Non-pigmented ciliary epithelial cell (primary cell): Measurements from ENCODE around the gene PTPRN2.
"Not testable (repeated sequence)": the region's sequence is repeated elsewhere in the genome, so short reads cannot be mapped to it uniquely, and the experiment has no call there.

Experiments
- DNase-seq: peaks from one replicate; pipeline ENCODE4 v3.0.0-alpha.2; 2010; ENCODE audit warnings: low read depth

PTPRN2 gene

GRCh38 chr7:157792241-157793086, 795.2 kb downstream of the PTPRN2 start:
- DNase-seq, result no peak

- no peak for DNase-seq
Measured at GRCh38 chr7:157791666-157792065, 796.0 kb downstream of the PTPRN2 start.

GRCh38 chr7:157791261-157791660, 796.4 kb downstream of the PTPRN2 start:
- no peak for DNase-seq

GRCh38 chr7:157789942-157790341, 797.7 kb downstream of the PTPRN2 start:
- no peak for DNase-seq

- DNase-seq, result no peak
Measured at GRCh38 chr7:157789094-157789493, 798.5 kb downstream of the PTPRN2 start.

- DNase-seq, result no peak
Measured at GRCh38 chr7:157788573-157788972, 799.0 kb downstream of the PTPRN2 start.

GRCh38 chr7:157787275-157787701, 800.3 kb downstream of the PTPRN2 start:
- no peak for DNase-seq

- DNase-seq, result no peak
Measured at GRCh38 chr7:157786375-157787274, 801.0 kb downstream of the PTPRN2 start.

- no peak for DNase-seq
Measured at GRCh38 chr7:157785486-157786186, 802.0 kb downstream of the PTPRN2 start.

GRCh38 chr7:157784979-157785441, 802.6 kb downstream of the PTPRN2 start:
- no peak for DNase-seq

- no peak for DNase-seq
Measured at GRCh38 chr7:157784041-157784835, 803.4 kb downstream of the PTPRN2 start.

GRCh38 chr7:157782041-157782440, 805.6 kb downstream of the PTPRN2 start:
- DNase-seq, result no peak

GRCh38 chr7:157780721-157781120, 806.9 kb downstream of the PTPRN2 start:
- no peak for DNase-seq

GRCh38 chr7:157780312-157780711, 807.3 kb downstream of the PTPRN2 start:
- no peak for DNase-seq

- no peak for DNase-seq
Measured at GRCh38 chr7:157779206-157779605, 808.4 kb downstream of the PTPRN2 start.

- not testable (repeated sequence) for DNase-seq
Measured at GRCh38 chr7:157777194-157777762, 810.3 kb downstream of the PTPRN2 start.

GRCh38 chr7:157775560-157776332, 811.9 kb downstream of the PTPRN2 start:
- DNase-seq, result no peak

GRCh38 chr7:157775021-157775559, 812.5 kb downstream of the PTPRN2 start:
- no peak for DNase-seq

GRCh38 chr7:157774495-157774894, 813.1 kb downstream of the PTPRN2 start:
- no peak for DNase-seq

GRCh38 chr7:157773361-157773760, 814.3 kb downstream of the PTPRN2 start:
- no peak for DNase-seq
